Cardiac muscle cell (in vitro differentiated cells and primary cell): ENCODE data around the gene GDF2. TPM values are rescaled to one million over a fixed set of nuclear protein-coding genes. Genes with fewer than 3 reads are reported as not detected.

Experiments used
- DNase-seq, 2 donors: peaks; one replicate each; pipeline versions ENCODE4 v3.0.0 to v3.0.0-alpha.2; 2010 to 2017; ENCODE audit warnings: low read depth in 1 of 2, low spot score in 1 of 2
- H3K27ac ChIP-seq: fragments of 200-600 bp; sonication (generic); 2 replicates; pipeline ENCODE4 v1.5.1; 2016
- H3K27me3 ChIP-seq: fragments of 200-600 bp; sonication (generic); 2 replicates; pipeline ENCODE4 v1.6.0; 2016; ENCODE audit warnings: control low read depth
- H3K36me3 ChIP-seq: fragments of 200-600 bp; sonication (generic); 2 replicates; pipeline ENCODE4 v1.5.1; 2016; ENCODE audit warnings: control low read depth
- H3K4me1 ChIP-seq: fragments of 200-600 bp; sonication (generic); 2 replicates; pipeline ENCODE4 v1.8.1; 2017; ENCODE audit warnings: low read depth, mild to moderate bottlenecking, mixed run types
- H3K4me3 ChIP-seq: fragments of 200-600 bp; sonication (generic); 2 replicates; pipeline ENCODE4 v1.5.1; 2016; ENCODE audit warnings: mild to moderate bottlenecking
- H3K9me3 ChIP-seq: fragments of 200-600 bp; sonication (generic); 2 replicates; pipeline ENCODE4 v1.5.1; 2017; ENCODE audit warnings: low read depth, mild to moderate bottlenecking, control low read depth
- polyA plus RNA-seq: library from polyadenylated mRNA; unstranded; fragments of >200 nt; fragmentation: Nextera tagmentation; extraction: Ambion mirVana; gene quantifications from 2 replicates; pipeline ENCODE4 v1.2.1, GENCODE V29; 2016
- total RNA-seq: library from RNA; depleted of rRNA; stranded (reverse); fragments of >200 nt; gene quantifications from 2 replicates; pipeline ENCODE4 v1.2.3, GENCODE V29; 2016
- TF ChIP-seq, protein P1 (sequence below): IDR thresholded peaks from 2 replicates; pipeline ENCODE4 v1.5.1; 2012; ENCODE audit warnings: low read depth, mild to moderate bottlenecking, low read length

The GDF2 gene
- total and polyA plus RNA-seq, 2 experiments from 2014 or later: 3.5 to 4.4 TPM

- Histone ChIP-seq H3K27me3 (peaks cover 68% of the 10 kb centered on the region), H3K4me1 (no peaks in the 10 kb centered on the region), H3K36me3 (no peaks in the 10 kb centered on the region), H3K9me3 (no peaks in the 10 kb centered on the region), H3K27ac (no peak overlapping the region), H3K4me3 (no peak overlapping the region)
- no peak for DNase-seq
- TF ChIP-seq, protein P1, sequence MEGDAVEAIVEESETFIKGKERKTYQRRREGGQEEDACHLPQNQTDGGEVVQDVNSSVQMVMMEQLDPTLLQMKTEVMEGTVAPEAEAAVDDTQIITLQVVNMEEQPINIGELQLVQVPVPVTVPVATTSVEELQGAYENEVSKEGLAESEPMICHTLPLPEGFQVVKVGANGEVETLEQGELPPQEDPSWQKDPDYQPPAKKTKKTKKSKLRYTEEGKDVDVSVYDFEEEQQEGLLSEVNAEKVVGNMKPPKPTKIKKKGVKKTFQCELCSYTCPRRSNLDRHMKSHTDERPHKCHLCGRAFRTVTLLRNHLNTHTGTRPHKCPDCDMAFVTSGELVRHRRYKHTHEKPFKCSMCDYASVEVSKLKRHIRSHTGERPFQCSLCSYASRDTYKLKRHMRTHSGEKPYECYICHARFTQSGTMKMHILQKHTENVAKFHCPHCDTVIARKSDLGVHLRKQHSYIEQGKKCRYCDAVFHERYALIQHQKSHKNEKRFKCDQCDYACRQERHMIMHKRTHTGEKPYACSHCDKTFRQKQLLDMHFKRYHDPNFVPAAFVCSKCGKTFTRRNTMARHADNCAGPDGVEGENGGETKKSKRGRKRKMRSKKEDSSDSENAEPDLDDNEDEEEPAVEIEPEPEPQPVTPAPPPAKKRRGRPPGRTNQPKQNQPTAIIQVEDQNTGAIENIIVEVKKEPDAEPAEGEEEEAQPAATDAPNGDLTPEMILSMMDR: no peak
These were observed 20.4 kb upstream of the GDF2 start for GRCh38 chr10:47301833-47302232.

DNA sequence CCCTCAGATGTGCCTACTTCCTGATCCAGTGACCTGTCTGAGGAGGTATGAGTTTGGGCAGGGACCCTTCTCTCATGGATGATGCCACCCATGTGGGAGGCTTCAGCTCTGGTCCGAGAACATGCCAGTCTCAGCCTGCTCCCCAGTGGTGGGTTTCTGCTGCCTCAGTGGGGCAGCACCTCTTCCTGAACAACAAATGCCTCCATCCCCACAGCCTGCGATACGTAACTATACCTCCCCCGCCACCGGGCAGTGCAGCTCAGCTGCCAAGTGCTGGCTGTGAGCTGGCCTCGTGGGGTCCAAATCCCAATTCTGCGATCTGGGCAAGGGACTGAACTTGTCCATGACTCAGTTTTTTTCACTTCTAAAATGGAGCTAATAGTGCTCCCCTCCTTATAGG, 19.1 kb upstream of the GDF2 start:
- Histone ChIP-seq H3K36me3 (no peaks in the 10 kb centered on the region), H3K4me1 (no peaks in the 10 kb centered on the region), H3K4me3 (no peak overlapping the region), H3K9me3 (no peaks in the 10 kb centered on the region), H3K27me3 (peaks cover 66% of the 10 kb centered on the region), H3K27ac (no peak overlapping the region)
- DNase-seq: no peak
- TF ChIP-seq, protein P1: no peak

- no peak for DNase-seq
- Histone ChIP-seq H3K4me1 (no peaks in the 10 kb centered on the region), H3K27me3 (peaks cover 58% of the 10 kb centered on the region), H3K27ac (no peak overlapping the region), H3K9me3 (no peaks in the 10 kb centered on the region), H3K4me3 (no peak overlapping the region), H3K36me3 (no peaks in the 10 kb centered on the region)
- TF ChIP-seq, protein P1: no peak
These were observed 18.4 kb upstream of the GDF2 start for GRCh38 chr10:47303866-47304265.

DNA sequence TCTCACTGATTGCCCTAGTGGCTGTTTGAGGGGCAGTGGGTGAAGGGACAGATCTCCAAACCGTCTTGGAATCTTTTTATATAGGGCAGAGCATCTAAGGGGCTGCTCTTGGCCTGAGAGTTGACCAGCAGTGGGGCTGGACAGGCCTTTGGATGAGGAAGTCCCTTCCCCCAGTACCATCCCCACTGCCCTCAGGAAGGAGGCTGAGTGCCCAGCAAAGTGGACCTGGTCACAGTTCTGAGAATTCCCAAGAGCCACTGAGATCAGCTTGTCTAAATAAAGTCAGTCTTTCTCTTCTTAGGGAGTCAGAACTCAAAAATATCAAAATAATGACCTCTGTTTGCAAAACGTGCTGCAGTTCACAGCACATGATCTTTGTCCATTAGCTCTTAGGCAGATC, 16.7 kb upstream of the GDF2 start:
- Histone ChIP-seq H3K27ac (no peak overlapping the region), H3K27me3 (peaks cover 41% of the 10 kb centered on the region), H3K4me1 (no peaks in the 10 kb centered on the region), H3K36me3 (no peaks in the 10 kb centered on the region), H3K4me3 (no peak overlapping the region), H3K9me3 (no peaks in the 10 kb centered on the region)
- no peak for DNase-seq
- TF ChIP-seq, protein P1: no peak

- no peaks in the 10 kb centered on the region for H3K9me3 ChIP-seq
- no peak overlapping the region for H3K4me3 ChIP-seq
- no peaks in the 10 kb centered on the region for H3K36me3 ChIP-seq
- H3K27ac ChIP-seq: no peak overlapping the region
- TF ChIP-seq, protein P1: no peak
- DNase-seq: no peak
- H3K27me3 ChIP-seq: peaks cover 31% of the 10 kb centered on the region
- H3K4me1 ChIP-seq: no peaks in the 10 kb centered on the region
These were observed 15.7 kb upstream of the GDF2 start for GRCh38 chr10:47306387-47307210.
